Endometrium (tissue), 2 donors: ENCODE results near the gene SIRPA.

Source experiments
- FAIRE-seq: peaks from 2 replicates; lab custom pipeline; 2012; peaks lifted over from hg19 to GRCh38; lab: Jason Lieb, UNC
- donor health status: control.
- donor health status: control.

Gene SIRPA

GRCh38 chr20:1870792-1871550 is 24.2 kb upstream of the SIRPA start:
- no peak for FAIRE-seq

GRCh38 chr20:1871807-1872458 is 23.3 kb upstream of the SIRPA start:
- FAIRE-seq, result no peak

- no peak for FAIRE-seq
These were observed 22.6 kb upstream of the SIRPA start for GRCh38 chr20:1872459-1873097.

GRCh38 chr20:1874450-1875182 is 20.6 kb upstream of the SIRPA start:
- no peak for FAIRE-seq

GRCh38 chr20:1875183-1875554 is 20.0 kb upstream of the SIRPA start:
- no peak for FAIRE-seq

GRCh38 chr20:1875762-1876161 is 19.4 kb upstream of the SIRPA start:
- FAIRE-seq, result no peak

GRCh38 chr20:1876217-1876921 is 18.8 kb upstream of the SIRPA start:
- no peak for FAIRE-seq

- FAIRE-seq, result no peak
These were observed 18.1 kb upstream of the SIRPA start for GRCh38 chr20:1876975-1877608.

- no peak for FAIRE-seq
These were observed 17.5 kb upstream of the SIRPA start for GRCh38 chr20:1877609-1878200.

- no peak for FAIRE-seq
These were observed 15.8 kb upstream of the SIRPA start for GRCh38 chr20:1879369-1879768.

GRCh38 chr20:1879934-1880333 is 15.3 kb upstream of the SIRPA start:
- FAIRE-seq, result no peak

- FAIRE-seq, result no peak
These were observed 14.5 kb upstream of the SIRPA start for GRCh38 chr20:1880529-1881239.

- no peak for FAIRE-seq
These were observed 13.9 kb upstream of the SIRPA start for GRCh38 chr20:1881240-1881835.

GRCh38 chr20:1882026-1882425 is 13.2 kb upstream of the SIRPA start:
- no peak for FAIRE-seq

- FAIRE-seq, result no peak
These were observed 11.2 kb upstream of the SIRPA start for GRCh38 chr20:1883986-1884385.

- FAIRE-seq, result no peak
These were observed 10.0 kb upstream of the SIRPA start for GRCh38 chr20:1885254-1885653.

- no peak for FAIRE-seq
These were observed 9.1 kb upstream of the SIRPA start for GRCh38 chr20:1885940-1886693.

- no peak for FAIRE-seq
These were observed 7.9 kb upstream of the SIRPA start for GRCh38 chr20:1887321-1887720.

GRCh38 chr20:1887756-1888155 is 7.5 kb upstream of the SIRPA start:
- FAIRE-seq, result no peak
